ENCODE data around the gene IDI1.
"Not testable (repeated sequence)": the region's sequence is repeated elsewhere in the genome, so short reads cannot be mapped to it uniquely, and the experiment has no call there.

IDI1 gene

GRCh38 chr10:1033601-1034000 is 15.3 kb downstream of the IDI1 start:
- no peak for DNase-seq

DNA sequence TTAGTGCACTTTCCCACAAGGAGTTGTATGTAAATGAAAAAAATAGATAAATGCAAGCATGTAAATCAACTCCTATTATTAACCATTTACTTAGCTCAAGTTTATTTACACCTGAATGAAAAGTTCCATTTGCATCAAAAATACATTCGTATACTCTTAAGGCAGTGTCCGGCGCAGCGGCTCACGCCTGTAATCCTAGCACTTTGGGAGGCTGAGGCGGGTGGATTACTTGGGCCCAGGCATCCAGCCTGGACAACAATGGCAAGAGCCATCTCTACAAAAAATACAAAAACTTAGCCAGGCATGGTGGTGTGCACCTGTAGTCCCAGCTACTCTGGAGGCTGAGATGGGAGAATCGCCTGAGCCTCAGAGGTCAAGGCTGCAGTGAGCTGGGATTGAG is 19.1 kb downstream of the IDI1 start:
- no peak for DNase-seq

DNA sequence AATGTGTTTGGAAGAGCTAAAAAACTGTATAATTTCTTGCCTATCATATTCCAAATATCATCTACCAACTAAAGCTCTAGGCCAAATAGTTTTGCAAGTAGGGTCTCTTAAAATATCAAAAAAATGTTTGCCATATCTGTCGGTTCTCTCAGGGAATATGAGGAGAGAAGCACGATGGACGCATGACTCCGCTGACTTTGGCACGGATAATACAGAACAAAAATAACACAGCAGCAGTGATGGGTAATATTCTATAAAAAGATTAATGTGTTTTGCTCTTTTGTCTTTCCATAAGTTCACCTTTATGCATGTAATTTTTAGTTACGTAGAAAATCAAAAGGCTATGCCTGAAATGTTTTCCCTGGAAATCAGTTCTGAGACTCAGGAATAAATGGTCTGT is 22.3 kb downstream of the IDI1 start:
- DNase-seq = no peak

DNA sequence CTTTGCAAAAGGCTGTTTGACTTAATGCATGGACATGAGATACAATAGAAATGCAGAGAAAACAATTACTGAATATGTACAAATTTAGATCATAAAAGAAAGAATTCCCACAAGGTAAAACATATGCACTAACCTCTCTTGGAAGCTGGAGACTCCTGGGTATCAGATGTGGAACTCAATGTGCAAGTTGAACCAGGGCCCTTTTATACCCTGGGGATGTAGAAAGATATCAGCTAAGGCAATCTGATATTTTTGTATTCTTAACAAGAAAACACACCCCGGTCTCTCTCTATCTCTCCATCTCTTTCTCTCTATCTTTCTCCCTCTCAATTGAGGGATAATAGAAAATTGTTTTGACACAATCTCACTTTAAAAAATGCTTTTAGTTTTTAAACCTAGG is 23.2 kb downstream of the IDI1 start, which contains the start of gene IDI2:
Gene IDI2, minus strand, starts transcription at position 177 of the 400 bp plus-strand sequence. CDS start 1,136 bp downstream, outside the sequence.
- no peak for DNase-seq

- DNase-seq = no peak
Measured at GRCh38 chr10:1024103-1024502, 24.8 kb downstream of the IDI1 start.

DNA sequence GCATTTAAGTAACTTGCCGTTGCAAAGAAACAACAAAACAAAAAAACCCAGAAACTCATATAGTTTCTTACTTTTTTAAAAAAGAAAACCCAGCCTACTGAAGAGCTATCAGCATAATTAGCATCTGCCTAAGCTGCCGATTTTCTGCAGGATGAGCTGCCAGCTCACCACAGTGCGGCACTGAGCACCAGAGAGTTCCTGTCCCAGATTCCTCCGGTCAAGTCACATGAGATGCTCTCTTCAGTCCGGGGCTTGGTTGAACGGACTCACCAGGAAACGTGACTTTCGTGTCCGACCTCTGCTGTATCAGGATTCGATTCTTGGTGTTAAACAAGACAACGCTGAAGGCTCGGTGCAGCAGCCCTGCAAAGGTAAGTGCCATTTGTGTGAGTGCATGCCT is 26.5 kb downstream of the IDI1 start:
- DNase-seq = peak; percentile 25 to 74

GRCh38 chr10:1020958-1021357 is 28.0 kb downstream of the IDI1 start:
- no peak for DNase-seq

GRCh38 chr10:1020460-1020859 is 28.5 kb downstream of the IDI1 start:
- DNase-seq = no peak

- DNase-seq = no peak
Measured at GRCh38 chr10:1019362-1019761, 29.6 kb downstream of the IDI1 start.

DNA sequence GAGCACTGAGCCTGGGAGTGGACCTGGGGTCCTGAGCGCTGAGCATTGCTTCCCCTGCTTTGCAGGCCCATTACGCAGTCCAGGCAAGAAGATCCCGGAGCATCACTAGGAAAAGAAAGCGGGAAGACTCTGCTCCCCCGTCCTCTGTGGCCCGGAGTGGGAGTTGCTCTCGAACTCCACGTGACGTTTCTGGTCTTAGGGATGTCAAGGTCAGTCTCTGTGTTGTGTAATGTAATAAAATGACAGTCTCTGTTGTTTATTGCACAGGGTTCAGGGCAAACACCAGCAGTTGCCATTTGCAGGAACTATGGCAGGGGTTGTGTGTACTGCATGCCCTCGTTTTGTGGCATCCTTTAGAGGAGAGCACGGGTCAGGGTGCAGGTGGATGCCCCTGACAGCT is 33.2 kb downstream of the IDI1 start:
- DNase-seq = no peak

DNA sequence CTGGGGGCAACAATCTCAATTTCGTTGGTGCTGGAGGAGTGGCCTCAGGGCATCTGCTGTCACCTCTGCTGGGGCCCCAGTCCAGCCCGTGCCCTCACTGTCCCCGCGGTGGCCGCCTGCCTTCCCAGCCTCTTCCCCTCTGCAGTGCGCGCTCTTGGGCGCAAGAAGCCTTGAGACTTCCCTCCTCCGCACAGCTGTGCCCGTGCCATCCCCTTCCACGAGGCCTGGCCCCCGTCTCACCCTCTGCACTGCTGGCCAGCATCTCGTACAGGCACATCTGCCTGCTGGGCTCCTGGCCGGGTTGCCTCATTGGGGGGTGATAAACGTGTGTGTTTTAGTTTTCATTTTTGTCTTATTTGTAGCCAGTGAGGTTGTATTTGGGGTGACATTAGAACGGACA is 37.2 kb downstream of the IDI1 start:
- no peak for DNase-seq

- DNase-seq = no peak
Measured at GRCh38 chr10:1010703-1011102, 38.2 kb downstream of the IDI1 start.

DNA sequence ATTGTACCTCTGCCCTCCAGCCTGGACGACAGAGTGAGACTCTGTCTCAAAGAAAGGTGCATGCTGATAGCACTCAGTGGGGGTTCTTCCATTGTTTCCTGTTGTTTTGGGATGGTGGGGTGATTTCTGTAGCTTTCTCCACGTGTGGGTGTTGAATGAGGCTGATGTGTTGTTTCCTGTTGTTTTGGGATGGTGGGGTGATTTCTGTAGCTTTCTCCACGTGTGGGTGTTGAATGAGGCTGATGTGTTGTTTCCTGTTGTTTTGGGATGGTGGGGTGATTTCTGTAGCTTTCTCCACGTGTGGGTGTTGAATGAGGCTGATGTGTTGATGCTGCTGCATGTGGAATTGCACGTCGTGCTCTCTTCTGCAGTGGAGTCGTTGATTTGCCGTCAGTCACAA is 39.0 kb downstream of the IDI1 start:
- not testable (repeated sequence) for DNase-seq

DNA sequence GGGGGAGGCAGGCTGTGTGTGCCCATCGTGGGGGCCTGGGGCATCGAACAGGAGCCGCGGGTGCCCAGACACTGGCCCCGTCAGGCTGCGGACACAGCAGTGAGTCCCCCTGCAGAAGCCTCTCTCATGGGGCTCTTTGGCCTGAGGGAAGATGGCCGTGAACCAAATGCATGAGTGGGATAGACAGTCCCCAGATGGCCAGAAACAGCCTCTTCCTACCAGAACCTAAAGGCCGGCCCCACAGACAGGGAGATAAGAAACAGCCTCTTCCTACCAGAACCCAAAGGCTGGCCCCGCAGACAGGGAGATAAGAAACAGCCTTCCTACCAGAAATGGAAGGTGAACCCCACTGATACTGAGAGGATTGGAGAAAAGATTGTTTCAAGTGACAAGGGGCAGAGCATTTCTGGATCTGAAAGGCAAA is 39.8 kb downstream of the IDI1 start:
- no peak for DNase-seq

- DNase-seq = no peak
Measured at GRCh38 chr10:1007583-1007982, 41.3 kb downstream of the IDI1 start.

GRCh38 chr10:1006573-1006972 is 42.3 kb downstream of the IDI1 start:
- DNase-seq = no peak

GRCh38 chr10:1003884-1004670 is 44.8 kb downstream of the IDI1 start:
- no peak for DNase-seq

- no peak for DNase-seq
Measured at GRCh38 chr10:1002425-1003006, 46.4 kb downstream of the IDI1 start.

- no peak for DNase-seq
Measured at GRCh38 chr10:997266-998022, 51.5 kb downstream of the IDI1 start.

GRCh38 chr10:996031-996430 is 52.9 kb downstream of the IDI1 start:
- no peak for DNase-seq

- no peak for DNase-seq
Measured at GRCh38 chr10:995559-995926, 53.4 kb downstream of the IDI1 start.

DNA sequence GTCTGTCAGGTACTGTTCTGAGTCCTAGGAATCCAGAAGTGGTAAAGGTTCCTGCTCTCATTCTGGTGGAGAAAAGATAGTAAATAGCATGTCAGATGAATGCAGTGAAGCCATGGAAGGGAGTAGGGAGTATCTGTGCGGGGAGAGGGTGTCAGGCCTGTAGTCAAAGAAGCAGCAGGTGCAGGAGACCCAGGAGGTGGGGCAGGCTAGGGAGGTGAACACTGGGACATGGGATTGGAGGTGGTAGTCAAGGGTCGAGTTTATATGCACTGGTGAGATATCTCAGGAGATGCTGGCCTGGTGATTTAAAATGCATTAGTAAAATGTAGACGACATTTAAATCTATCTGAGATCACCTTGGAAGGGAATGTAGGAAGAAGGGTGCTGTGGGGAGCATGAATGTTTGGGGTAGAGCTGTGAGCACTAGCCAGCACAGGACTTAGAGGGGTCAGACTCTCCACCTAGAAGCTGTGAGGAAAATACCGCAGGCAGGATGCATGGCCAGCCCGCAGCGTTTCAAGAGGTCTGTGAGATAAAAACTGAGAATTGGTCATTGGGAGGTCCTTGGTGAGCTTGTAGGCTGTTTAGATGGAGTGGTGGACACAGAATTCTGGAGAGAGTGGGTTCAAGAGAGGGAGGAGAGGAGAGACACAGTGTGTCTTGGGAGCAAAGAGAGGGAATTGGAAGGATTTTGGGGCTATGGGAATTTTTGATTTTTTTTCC is 53.9 kb downstream of the IDI1 start:
- no peak for DNase-seq

GRCh38 chr10:992871-993270 is 56.0 kb downstream of the IDI1 start:
- no peak for DNase-seq
